ENCODE results near the gene CFAP73. TPM values are rescaled to one million over a fixed set of nuclear protein-coding genes. Genes with fewer than 3 reads are reported as not detected.

Gene CFAP73
- total RNA-seq, 8 experiments from 2014 or later, result 0.22 to 2.1 (median 0.44) TPM; not detected in 2

- no peaks in the 10 kb centered on the region for H3K4me1 ChIP-seq (replicated peaks in 1 of 2)
- in situ Hi-C loops (cut with MboI; ENCODE audit: low pct_unique_long_range_greater_than_20kb in 2 of 9, low sequenced_read_pairs in 9 of 9, unreplicated experiment in 9 of 9), result no loop called here
- WGBS, 10 experiments, result 40 to 100% (median 72%) methylated on average over 1 to 3 of the region's 4 CpGs; no CpG with 5 or more reads in 5 of the 10 experiments
Measured at GRCh38 chr12:113180333-113180732, 30.8 kb downstream of the CFAP73 start.

GRCh38 chr12:113181975-113182374, 32.5 kb downstream of the CFAP73 start:
- 70 to 100% (median 92%) methylated on average over 2 to 3 of the region's 3 CpGs; no CpG with 5 or more reads in 3 of the 10 experiments for WGBS, 10 experiments
- H3K27ac ChIP-seq, result no peak overlapping the region
- H3K4me3 ChIP-seq, result no peak overlapping the region
- H3K4me1 ChIP-seq (replicated peaks in 1 of 2), result peaks cover 5 to 6% of the 10 kb centered on the region in 2 donors
- in situ Hi-C loops (cut with MboI; ENCODE audit: low pct_unique_long_range_greater_than_20kb in 2 of 9, low sequenced_read_pairs in 9 of 9, unreplicated experiment in 9 of 9), result no loop called here
- ATAC-seq (replicated peaks in 6 of 8), result no peak

More at GRCh38 chr12:113180333-113180732, 30.8 kb downstream of the CFAP73 start:
- H3K4me3 ChIP-seq, result no peak overlapping the region
- no peak overlapping the region for H3K27ac ChIP-seq
- no peak for ATAC-seq (replicated peaks in 6 of 8)

GRCh38 chr12:113183030-113183589, 33.6 kb downstream of the CFAP73 start:
- in situ Hi-C loops (cut with MboI; ENCODE audit: low pct_unique_long_range_greater_than_20kb in 2 of 9, low sequenced_read_pairs in 9 of 9, unreplicated experiment in 9 of 9), result no loop called here
- ATAC-seq (replicated peaks in 6 of 8), result no peak
- H3K4me3 ChIP-seq, result no peak overlapping the region
- no peak overlapping the region for H3K27ac ChIP-seq
- H3K4me1 ChIP-seq (replicated peaks in 1 of 2), result peaks cover 5 to 6% of the 10 kb centered on the region in 2 donors
- WGBS, 10 experiments, result 40 to 100% (median 89%) methylated on average over 1 to 10 of the region's 11 CpGs; no CpG with 5 or more reads in 3 of the 10 experiments

- 0 to 30% (median 4%) methylated on average over 2 to 20 of the region's 26 CpGs for WGBS, 10 experiments
- ATAC-seq (replicated peaks in 6 of 8), result peak; percentile 4 to 59 (median 15)
- H3K27ac ChIP-seq, result no peak overlapping the region
- peak overlapping the region; percentile 87 to 97 (median 95) for H3K4me3 ChIP-seq
- peaks cover 5 to 6% of the 10 kb centered on the region in 2 donors for H3K4me1 ChIP-seq (replicated peaks in 1 of 2)
- in situ Hi-C loops (cut with MboI; ENCODE audit: low pct_unique_long_range_greater_than_20kb in 2 of 9, low sequenced_read_pairs in 9 of 9, unreplicated experiment in 9 of 9), result no loop called here
Measured at GRCh38 chr12:113184098-113184899, 34.8 kb downstream of the CFAP73 start.

GRCh38 chr12:113184900-113185179, 35.3 kb downstream of the CFAP73 start:
- H3K4me3 ChIP-seq, result peak overlapping the region; percentile 87 to 97 (median 95)
- 0% methylated on average over 2 to 8 of the region's 20 CpGs; no CpG with 5 or more reads in 7 of the 10 experiments for WGBS, 10 experiments
- H3K4me1 ChIP-seq (replicated peaks in 1 of 2), result peaks cover 5 to 6% of the 10 kb centered on the region in 2 donors
- peak overlapping the region; percentile 93 to 97 for H3K27ac ChIP-seq
- in situ Hi-C loops (cut with MboI; ENCODE audit: low pct_unique_long_range_greater_than_20kb in 2 of 9, low sequenced_read_pairs in 9 of 9, unreplicated experiment in 9 of 9), result no loop called here
- peak; percentile 74 to 88 (median 81) for ATAC-seq (replicated peaks in 6 of 8)

GRCh38 chr12:113185180-113186032, 35.9 kb downstream of the CFAP73 start, which contains the start of the genes DDX54 and RITA1:
TSS of gene DDX54 (minus strand) at chr12:113185478. CDS start at chr12:113185451, 27 bp downstream.
TSS of gene RITA1 (plus strand) at chr12:113185721. CDS start at chr12:113186747, 1,026 bp downstream.
- 0 to 10% (median 0%) methylated on average over 2 to 8 of the region's 89 CpGs; no CpG with 5 or more reads in 6 of the 10 experiments for WGBS, 10 experiments
- in situ Hi-C loops (cut with MboI; ENCODE audit: low pct_unique_long_range_greater_than_20kb in 2 of 9, low sequenced_read_pairs in 9 of 9, unreplicated experiment in 9 of 9), result no loop called here
- H3K27ac ChIP-seq, result peak within 1 kb of the TSS; percentile 93 to 97
- peak within 1 kb of the TSS; percentile 87 to 97 (median 95) for H3K4me3 ChIP-seq
- H3K4me1 ChIP-seq (replicated peaks in 1 of 2), result peaks cover 5 to 6% of the 10 kb centered on the region in 2 donors
- ATAC-seq (replicated peaks in 6 of 8), result peak; percentile 54 to 92 (median 86)

GRCh38 chr12:113186033-113186365, 36.5 kb downstream of the CFAP73 start:
- Histone ChIP-seq H3K4me1 (replicated peaks in 1 of 2) (peaks cover 5 to 6% of the 10 kb centered on the region in 2 donors), H3K4me3 (peak overlapping the region; percentile 87 to 97 (median 95)), H3K27ac (no peak overlapping the region)
- WGBS, 10 experiments, result 0 to 67% (median 8%) methylated on average over 1 to 8 of the region's 11 CpGs; no CpG with 5 or more reads in 1 of the 10 experiments
- in situ Hi-C loops (cut with MboI; ENCODE audit: low pct_unique_long_range_greater_than_20kb in 2 of 9, low sequenced_read_pairs in 9 of 9, unreplicated experiment in 9 of 9), result no loop called here
- ATAC-seq (replicated peaks in 6 of 8), result peak in 2 of 8 experiments; percentile 0 to 1

- in situ Hi-C loops (cut with MboI; ENCODE audit: low pct_unique_long_range_greater_than_20kb in 2 of 9, low sequenced_read_pairs in 9 of 9, unreplicated experiment in 9 of 9), result no loop called here
- WGBS, 10 experiments, result 57 to 100% (median 93%) methylated on average over 1 to 2 of the region's 16 CpGs; no CpG with 5 or more reads in 4 of the 10 experiments
- H3K27ac ChIP-seq, result no peak overlapping the region
- H3K4me1 ChIP-seq (replicated peaks in 1 of 2), result peaks cover 5 to 6% of the 10 kb centered on the region in 2 donors
- ATAC-seq (replicated peaks in 6 of 8), result no peak
- peak overlapping the region in 2 of 5 donors; percentile 87 to 97 for H3K4me3 ChIP-seq
Measured at GRCh38 chr12:113186666-113187325, 37.3 kb downstream of the CFAP73 start.

- 94 to 100% (median 100%) methylated on average over 1 to 2 of the region's 2 CpGs; no CpG with 5 or more reads in 7 of the 10 experiments for WGBS, 10 experiments
- no peak overlapping the region for H3K27ac ChIP-seq
- in situ Hi-C loops (cut with MboI; ENCODE audit: low pct_unique_long_range_greater_than_20kb in 2 of 9, low sequenced_read_pairs in 9 of 9, unreplicated experiment in 9 of 9), result no loop called here
- peaks cover 5 to 6% of the 10 kb centered on the region in 2 donors for H3K4me1 ChIP-seq (replicated peaks in 1 of 2)
- ATAC-seq (replicated peaks in 6 of 8), result no peak
- no peak overlapping the region for H3K4me3 ChIP-seq
Measured at GRCh38 chr12:113189361-113189760, 39.8 kb downstream of the CFAP73 start.

- Histone ChIP-seq H3K4me1 (replicated peaks in 1 of 2) (peaks cover 5 to 6% of the 10 kb centered on the region in 2 donors), H3K27ac (no peak overlapping the region), H3K4me3 (no peak overlapping the region)
- in situ Hi-C loops (cut with MboI; ENCODE audit: low pct_unique_long_range_greater_than_20kb in 2 of 9, low sequenced_read_pairs in 9 of 9, unreplicated experiment in 9 of 9), result no loop called here
- 20 to 90% (median 80%) methylated on average over 1 to 3 of the region's 4 CpGs; no CpG with 5 or more reads in 5 of the 10 experiments for WGBS, 10 experiments
- peak; percentile 6 to 87 (median 68) for ATAC-seq (replicated peaks in 6 of 8)
Measured at GRCh38 chr12:113190761-113191160, 41.2 kb downstream of the CFAP73 start.

- no peak overlapping the region for H3K27ac ChIP-seq
- peaks cover 3% of the 10 kb centered on the region in 2 donors for H3K4me1 ChIP-seq (replicated peaks in 1 of 2)
- peak in 1 of 8 experiments; percentile 2 for ATAC-seq (replicated peaks in 6 of 8)
- WGBS, 10 experiments, result 100% methylated on average over 2 to 3 of the region's 19 CpGs; no CpG with 5 or more reads in 7 of the 10 experiments
- in situ Hi-C loops (cut with MboI; ENCODE audit: low pct_unique_long_range_greater_than_20kb in 2 of 9, low sequenced_read_pairs in 9 of 9, unreplicated experiment in 9 of 9), result no loop called here
- H3K4me3 ChIP-seq, result no peak overlapping the region
Measured at GRCh38 chr12:113191227-113191626, 41.7 kb downstream of the CFAP73 start.

- 43 to 100% (median 49%) methylated on average over 1 to 4 of the region's 4 CpGs; no CpG with 5 or more reads in 5 of the 10 experiments for WGBS, 10 experiments
- in situ Hi-C loops (cut with MboI; ENCODE audit: low pct_unique_long_range_greater_than_20kb in 2 of 9, low sequenced_read_pairs in 9 of 9, unreplicated experiment in 9 of 9), result no loop called here
- no peak for ATAC-seq (replicated peaks in 6 of 8)
- Histone ChIP-seq H3K27ac (no peak overlapping the region), H3K4me1 (replicated peaks in 1 of 2) (no peaks in the 10 kb centered on the region), H3K4me3 (no peak overlapping the region)
Measured at GRCh38 chr12:113194971-113195391, 45.5 kb downstream of the CFAP73 start.
